Astrocyte (in vitro differentiated cells and primary cell): ENCODE results near the gene RBM38.
"Not testable (repeated sequence)": the region's sequence is repeated elsewhere in the genome, so short reads cannot be mapped to it uniquely, and the experiment has no call there.

Experiments used
- EZH2 ChIP-seq: IDR thresholded peaks from 2 replicates; pipeline ENCODE4 v1.6.1; 2012; ENCODE audit warnings: mild to moderate bottlenecking, low read length, inconsistent platforms; ENCODE audit not compliant: insufficient read depth
- TF ChIP-seq, protein P1 (sequence below): IDR thresholded peaks from 2 replicates; pipeline ENCODE4 v1.5.1; 2011; ENCODE audit warnings: low read depth, mild to moderate bottlenecking, inconsistent platforms, low read length, moderate library complexity; ENCODE audit not compliant: insufficient read depth

DNA sequence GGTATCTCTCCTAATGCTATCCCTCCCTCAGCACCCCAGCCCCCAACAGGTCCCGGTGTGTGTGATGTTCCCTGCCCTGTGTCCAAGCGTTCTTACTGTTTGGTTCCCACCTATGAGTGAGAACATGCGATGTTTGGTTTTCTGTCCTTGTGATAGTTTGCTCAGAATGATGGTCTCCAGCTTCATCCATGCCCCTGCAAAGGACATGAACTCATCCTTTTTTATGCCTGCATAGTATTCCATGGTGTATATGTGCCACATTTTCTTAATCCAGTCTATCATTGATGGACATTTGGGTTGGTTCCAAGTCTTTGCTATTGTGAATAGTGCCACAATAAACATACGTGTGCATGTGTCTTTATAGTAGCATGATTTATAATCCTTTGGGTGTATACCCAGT, 28.3 kb downstream of the RBM38 start:
- TF ChIP-seq, protein P1, sequence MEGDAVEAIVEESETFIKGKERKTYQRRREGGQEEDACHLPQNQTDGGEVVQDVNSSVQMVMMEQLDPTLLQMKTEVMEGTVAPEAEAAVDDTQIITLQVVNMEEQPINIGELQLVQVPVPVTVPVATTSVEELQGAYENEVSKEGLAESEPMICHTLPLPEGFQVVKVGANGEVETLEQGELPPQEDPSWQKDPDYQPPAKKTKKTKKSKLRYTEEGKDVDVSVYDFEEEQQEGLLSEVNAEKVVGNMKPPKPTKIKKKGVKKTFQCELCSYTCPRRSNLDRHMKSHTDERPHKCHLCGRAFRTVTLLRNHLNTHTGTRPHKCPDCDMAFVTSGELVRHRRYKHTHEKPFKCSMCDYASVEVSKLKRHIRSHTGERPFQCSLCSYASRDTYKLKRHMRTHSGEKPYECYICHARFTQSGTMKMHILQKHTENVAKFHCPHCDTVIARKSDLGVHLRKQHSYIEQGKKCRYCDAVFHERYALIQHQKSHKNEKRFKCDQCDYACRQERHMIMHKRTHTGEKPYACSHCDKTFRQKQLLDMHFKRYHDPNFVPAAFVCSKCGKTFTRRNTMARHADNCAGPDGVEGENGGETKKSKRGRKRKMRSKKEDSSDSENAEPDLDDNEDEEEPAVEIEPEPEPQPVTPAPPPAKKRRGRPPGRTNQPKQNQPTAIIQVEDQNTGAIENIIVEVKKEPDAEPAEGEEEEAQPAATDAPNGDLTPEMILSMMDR = not testable (repeated sequence)
- not testable (repeated sequence) for TF ChIP-seq EZH2
